ENCODE measurements around the gene GABRR1.

The GABRR1 gene

DNA sequence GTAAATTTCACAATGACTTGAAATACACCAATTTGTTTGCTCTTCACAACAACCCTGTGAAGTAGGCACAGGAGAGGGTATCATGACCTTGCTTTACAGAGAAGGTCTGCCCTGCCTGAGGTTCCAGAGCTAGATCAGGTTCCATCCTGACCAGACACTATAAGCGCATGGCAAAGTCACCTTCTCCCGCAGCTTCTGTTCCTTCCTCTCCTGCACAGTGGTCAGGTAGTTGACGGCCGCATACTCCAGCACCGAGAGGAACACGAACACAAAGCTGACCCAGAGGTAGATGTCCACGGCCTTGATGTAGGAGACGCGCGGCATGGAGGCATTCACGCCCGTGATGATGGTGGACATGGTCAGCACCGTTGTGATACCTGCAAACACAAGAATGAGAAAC, 37.0 kb downstream of the GABRR1 start:
- H3K27me3 ChIP-seq (ENCODE audit: insufficient read depth, low read length, poor library complexity), result no peaks in the 10 kb centered on the region
- no peaks in the 10 kb centered on the region for H3K79me2 ChIP-seq (ENCODE audit: insufficient read depth, low read length)
- no peak overlapping the region for H3K9ac ChIP-seq (ENCODE audit: low read depth, low read length)
- DNase-seq, result no peak
- no peak overlapping the region for H3K4me3 ChIP-seq (ENCODE audit: low read depth in 1 of 2, low read length in 2 of 2)
- no peak overlapping the region for H3K27ac ChIP-seq (ENCODE audit: low read length)
- no peaks in the 10 kb centered on the region for H4K20me1 ChIP-seq (ENCODE audit: insufficient read depth, low read length)
- no peak overlapping the region for H2AFZ ChIP-seq (ENCODE audit: low read depth, low read length)
- H3K4me2 ChIP-seq (ENCODE audit: insufficient read depth, low read length), result no peak overlapping the region
- no peak for ATAC-seq (ENCODE audit: insufficient read depth, low read depth)
- H3K9me3 ChIP-seq (ENCODE audit: insufficient read depth, low read length, severe bottlenecking), result no peaks in the 10 kb centered on the region
- H3K36me3 ChIP-seq (ENCODE audit: insufficient read depth, low read length), result no peaks in the 10 kb centered on the region
- TF ChIP-seq, protein P1, sequence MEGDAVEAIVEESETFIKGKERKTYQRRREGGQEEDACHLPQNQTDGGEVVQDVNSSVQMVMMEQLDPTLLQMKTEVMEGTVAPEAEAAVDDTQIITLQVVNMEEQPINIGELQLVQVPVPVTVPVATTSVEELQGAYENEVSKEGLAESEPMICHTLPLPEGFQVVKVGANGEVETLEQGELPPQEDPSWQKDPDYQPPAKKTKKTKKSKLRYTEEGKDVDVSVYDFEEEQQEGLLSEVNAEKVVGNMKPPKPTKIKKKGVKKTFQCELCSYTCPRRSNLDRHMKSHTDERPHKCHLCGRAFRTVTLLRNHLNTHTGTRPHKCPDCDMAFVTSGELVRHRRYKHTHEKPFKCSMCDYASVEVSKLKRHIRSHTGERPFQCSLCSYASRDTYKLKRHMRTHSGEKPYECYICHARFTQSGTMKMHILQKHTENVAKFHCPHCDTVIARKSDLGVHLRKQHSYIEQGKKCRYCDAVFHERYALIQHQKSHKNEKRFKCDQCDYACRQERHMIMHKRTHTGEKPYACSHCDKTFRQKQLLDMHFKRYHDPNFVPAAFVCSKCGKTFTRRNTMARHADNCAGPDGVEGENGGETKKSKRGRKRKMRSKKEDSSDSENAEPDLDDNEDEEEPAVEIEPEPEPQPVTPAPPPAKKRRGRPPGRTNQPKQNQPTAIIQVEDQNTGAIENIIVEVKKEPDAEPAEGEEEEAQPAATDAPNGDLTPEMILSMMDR (IDR thresholded peaks at IDR 0.05; ENCODE audit: borderline replicate concordance, extremely low read depth, low read length, poor library complexity, severe bottlenecking), result no peak
- no peak for TF ChIP-seq EZH2 (IDR thresholded peaks at IDR 0.05; ENCODE audit: borderline replicate concordance, low read depth, low read length, severe bottlenecking)
- no peaks in the 10 kb centered on the region for H3K4me1 ChIP-seq (ENCODE audit: insufficient read depth, low read length)

DNA sequence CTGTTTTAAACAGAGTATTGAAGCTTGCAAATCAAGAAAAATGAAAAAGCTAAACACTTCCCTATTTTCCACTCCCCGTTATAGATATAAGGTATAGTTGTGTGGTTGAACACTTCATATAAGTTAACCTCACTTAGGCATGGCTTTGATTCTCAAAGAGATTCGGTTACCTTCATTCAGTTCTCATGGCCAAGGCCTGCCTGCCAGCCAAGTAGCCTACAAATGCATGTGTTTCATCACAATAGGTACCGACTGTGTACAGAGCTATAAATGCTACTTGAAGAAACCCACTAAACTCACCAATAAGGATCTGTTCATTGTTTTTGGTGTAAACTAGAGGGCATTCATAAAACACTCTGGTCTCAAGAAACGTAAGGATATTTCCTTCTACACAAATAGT, 43.5 kb downstream of the GABRR1 start:
- H3K27ac ChIP-seq (ENCODE audit: low read length), result no peak overlapping the region
- ATAC-seq (ENCODE audit: insufficient read depth, low read depth), result no peak
- H3K4me1 ChIP-seq (ENCODE audit: insufficient read depth, low read length), result no peaks in the 10 kb centered on the region
- H3K4me3 ChIP-seq (ENCODE audit: low read depth in 1 of 2, low read length in 2 of 2), result no peak overlapping the region
- TF ChIP-seq, protein P1 (IDR thresholded peaks at IDR 0.05; ENCODE audit: borderline replicate concordance, extremely low read depth, low read length, poor library complexity, severe bottlenecking), result no peak
- no peak for TF ChIP-seq EZH2 (IDR thresholded peaks at IDR 0.05; ENCODE audit: borderline replicate concordance, low read depth, low read length, severe bottlenecking)
- H3K9ac ChIP-seq (ENCODE audit: low read depth, low read length), result no peak overlapping the region
- no peaks in the 10 kb centered on the region for H3K79me2 ChIP-seq (ENCODE audit: insufficient read depth, low read length)
- no peaks in the 10 kb centered on the region for H3K9me3 ChIP-seq (ENCODE audit: insufficient read depth, low read length, severe bottlenecking)
- H3K4me2 ChIP-seq (ENCODE audit: insufficient read depth, low read length), result no peak overlapping the region
- no peak for DNase-seq
- H2AFZ ChIP-seq (ENCODE audit: low read depth, low read length), result no peak overlapping the region
- no peaks in the 10 kb centered on the region for H4K20me1 ChIP-seq (ENCODE audit: insufficient read depth, low read length)
- H3K27me3 ChIP-seq (ENCODE audit: insufficient read depth, low read length, poor library complexity), result no peaks in the 10 kb centered on the region
- no peaks in the 10 kb centered on the region for H3K36me3 ChIP-seq (ENCODE audit: insufficient read depth, low read length)

DNA sequence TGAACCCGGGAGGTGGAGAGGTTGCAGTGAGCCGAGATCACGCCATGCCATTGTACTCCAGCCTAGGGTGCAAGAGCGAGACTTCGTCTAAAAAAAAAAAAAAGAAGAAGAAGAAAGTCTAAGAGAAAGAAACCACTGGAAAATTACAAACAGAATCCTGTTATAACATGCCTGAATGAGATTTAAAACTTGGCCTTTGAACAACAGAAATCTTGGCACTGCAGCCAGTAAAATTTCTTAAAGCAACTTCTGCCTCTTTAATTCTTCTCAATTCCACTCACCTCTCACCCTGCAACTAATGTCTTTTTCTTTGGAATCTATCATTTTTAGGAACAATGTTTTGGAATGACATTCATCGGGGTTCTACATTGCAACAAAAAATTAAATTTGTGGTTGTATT, 45.0 kb downstream of the GABRR1 start:
- no peak overlapping the region for H3K27ac ChIP-seq (ENCODE audit: low read length)
- no peaks in the 10 kb centered on the region for H3K27me3 ChIP-seq (ENCODE audit: insufficient read depth, low read length, poor library complexity)
- no peak overlapping the region for H2AFZ ChIP-seq (ENCODE audit: low read depth, low read length)
- H3K9ac ChIP-seq (ENCODE audit: low read depth, low read length), result no peak overlapping the region
- H3K4me2 ChIP-seq (ENCODE audit: insufficient read depth, low read length), result no peak overlapping the region
- no peak for DNase-seq
- no peak for ATAC-seq (ENCODE audit: insufficient read depth, low read depth)
- H3K9me3 ChIP-seq (ENCODE audit: insufficient read depth, low read length, severe bottlenecking), result no peaks in the 10 kb centered on the region
- no peaks in the 10 kb centered on the region for H3K4me1 ChIP-seq (ENCODE audit: insufficient read depth, low read length)
- H4K20me1 ChIP-seq (ENCODE audit: insufficient read depth, low read length), result no peaks in the 10 kb centered on the region
- TF ChIP-seq EZH2 (IDR thresholded peaks at IDR 0.05; ENCODE audit: borderline replicate concordance, low read depth, low read length, severe bottlenecking), result no peak
- TF ChIP-seq, protein P1 (IDR thresholded peaks at IDR 0.05; ENCODE audit: borderline replicate concordance, extremely low read depth, low read length, poor library complexity, severe bottlenecking), result no peak
- H3K79me2 ChIP-seq (ENCODE audit: insufficient read depth, low read length), result no peaks in the 10 kb centered on the region
- H3K4me3 ChIP-seq (ENCODE audit: low read depth in 1 of 2, low read length in 2 of 2), result no peak overlapping the region
- no peaks in the 10 kb centered on the region for H3K36me3 ChIP-seq (ENCODE audit: insufficient read depth, low read length)

DNA sequence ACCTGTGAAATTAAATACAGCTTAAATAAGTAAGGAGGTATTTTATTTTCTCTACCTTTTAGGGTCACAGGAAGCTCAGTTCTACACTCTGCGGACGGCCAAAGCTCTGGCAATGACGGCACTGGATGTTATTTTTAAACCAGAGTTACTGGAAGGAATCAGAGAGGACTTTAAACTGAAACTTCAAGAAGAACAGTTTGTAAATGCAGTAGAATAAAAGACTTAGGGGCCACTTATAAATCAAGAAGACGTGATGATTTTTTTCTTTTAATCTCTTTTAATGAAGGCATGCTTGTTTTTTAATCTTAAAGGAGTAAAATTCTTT, 55.1 kb downstream of the GABRR1 start:
- Histone ChIP-seq H3K4me1 (ENCODE audit: insufficient read depth, low read length) (no peaks in the 10 kb centered on the region), H3K4me3 (ENCODE audit: low read depth in 1 of 2, low read length in 2 of 2) (no peak overlapping the region), H3K27me3 (ENCODE audit: insufficient read depth, low read length, poor library complexity) (no peaks in the 10 kb centered on the region), H3K79me2 (ENCODE audit: insufficient read depth, low read length) (no peaks in the 10 kb centered on the region), H3K9ac (ENCODE audit: low read depth, low read length) (no peak overlapping the region), H4K20me1 (ENCODE audit: insufficient read depth, low read length) (no peaks in the 10 kb centered on the region; the same call in 1 of the 2 replicates), H3K9me3 (ENCODE audit: insufficient read depth, low read length, severe bottlenecking) (no peaks in the 10 kb centered on the region), H2AFZ (ENCODE audit: low read depth, low read length) (no peak overlapping the region), H3K4me2 (ENCODE audit: insufficient read depth, low read length) (no peak overlapping the region), H3K27ac (ENCODE audit: low read length) (no peak overlapping the region), H3K36me3 (ENCODE audit: insufficient read depth, low read length) (peaks cover 64% of the 10 kb centered on the region)
- ATAC-seq (ENCODE audit: insufficient read depth, low read depth) (no peak), DNase-seq (no peak)
- TF ChIP-seq, protein P1 (IDR thresholded peaks at IDR 0.05; ENCODE audit: borderline replicate concordance, extremely low read depth, low read length, poor library complexity, severe bottlenecking), result no peak
- no peak for TF ChIP-seq EZH2 (IDR thresholded peaks at IDR 0.05; ENCODE audit: borderline replicate concordance, low read depth, low read length, severe bottlenecking)

All from DND-41 (cell line).